B cell (primary cell): ENCODE data around the gene TAF6.

ENCODE experiments used
- CTCF ChIP-seq: fragments of 200-600 bp; IDR thresholded peaks from one replicate; pipeline ENCODE4 v1.8.0; 2022; ENCODE audit warnings: antibody characterized with exemption, mild to moderate bottlenecking
- EZH2 ChIP-seq: IDR thresholded peaks from 2 replicates; pipeline ENCODE4 v1.6.1; 2012; ENCODE audit warnings: borderline replicate concordance, low read depth, mild to moderate bottlenecking, moderate library complexity, low read length; ENCODE audit not compliant: insufficient read depth, poor library complexity, severe bottlenecking

- TF ChIP-seq CTCF = no peak
- TF ChIP-seq EZH2 = no peak
Observed at GRCh38 chr7:100069991-100070390, 49.2 kb downstream of the TAF6 start.
